Stimulated activated CD8-positive, alpha-beta memory T cell treated with anti-CD3 and anti-CD28 coated beads, Interleukin-7, amount 100 ng/mL, for 24 hours (primary cell): ENCODE measurements around the gene KLF13.

ENCODE experiments used
- DNase-seq: peaks from one replicate; pipeline ENCODE4 v3.0.0-alpha.2; 2020; ENCODE audit warnings: low read depth

KLF13 gene

GRCh38 chr15:31300208-31300661, 26.4 kb upstream of the KLF13 start:
- DNase-seq: no peak

GRCh38 chr15:31300981-31301672, 25.5 kb upstream of the KLF13 start:
- no peak for DNase-seq

DNA sequence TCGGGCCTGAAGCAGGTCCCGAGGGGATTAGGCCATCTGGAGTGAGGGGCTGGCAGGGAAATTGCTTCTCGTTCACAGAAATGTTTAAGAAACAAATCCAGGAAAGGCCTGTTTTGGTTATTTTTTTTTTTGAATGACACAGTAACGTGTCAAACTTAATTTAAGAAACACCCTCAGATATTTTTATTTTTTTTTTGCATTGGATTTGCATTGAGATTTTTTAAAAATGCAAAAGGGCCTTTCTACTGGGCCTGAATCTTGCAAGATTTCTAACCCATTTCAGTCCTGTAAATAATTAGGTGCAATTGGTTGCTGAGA, 25.0 kb upstream of the KLF13 start:
- no peak for DNase-seq

DNA sequence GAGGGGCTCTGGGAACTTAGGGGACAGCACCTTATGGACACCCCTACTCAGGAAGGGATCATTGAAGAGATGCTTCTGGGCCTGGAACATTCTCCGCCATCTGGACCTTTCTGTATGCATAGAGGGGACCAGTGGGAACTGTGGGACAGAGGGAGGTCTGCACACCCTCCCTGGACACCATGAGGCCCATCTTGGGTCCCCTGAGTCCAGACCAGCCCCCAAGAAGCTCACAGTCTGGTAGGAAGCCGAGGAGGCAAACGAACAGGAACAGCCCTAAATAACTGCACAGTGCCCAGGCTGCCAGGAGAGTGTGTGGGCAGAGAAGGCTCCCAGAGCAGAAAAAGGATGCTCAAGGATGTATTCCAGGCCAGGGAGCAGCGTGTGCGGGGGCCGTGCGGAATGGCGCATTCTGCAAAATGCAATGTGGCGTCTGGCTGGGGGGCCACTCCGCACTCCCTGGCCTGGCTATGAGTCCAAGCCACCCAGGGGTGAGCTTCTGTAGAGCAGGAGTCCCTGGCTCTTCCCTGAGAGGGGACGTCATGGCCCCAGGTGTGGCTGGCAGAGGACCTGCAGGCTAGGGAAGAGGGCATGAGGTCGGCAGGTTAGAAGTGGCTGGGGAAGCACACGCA, 24.5 kb upstream of the KLF13 start:
- no peak for DNase-seq

GRCh38 chr15:31302778-31303725, 23.6 kb upstream of the KLF13 start:
- DNase-seq: no peak

DNA sequence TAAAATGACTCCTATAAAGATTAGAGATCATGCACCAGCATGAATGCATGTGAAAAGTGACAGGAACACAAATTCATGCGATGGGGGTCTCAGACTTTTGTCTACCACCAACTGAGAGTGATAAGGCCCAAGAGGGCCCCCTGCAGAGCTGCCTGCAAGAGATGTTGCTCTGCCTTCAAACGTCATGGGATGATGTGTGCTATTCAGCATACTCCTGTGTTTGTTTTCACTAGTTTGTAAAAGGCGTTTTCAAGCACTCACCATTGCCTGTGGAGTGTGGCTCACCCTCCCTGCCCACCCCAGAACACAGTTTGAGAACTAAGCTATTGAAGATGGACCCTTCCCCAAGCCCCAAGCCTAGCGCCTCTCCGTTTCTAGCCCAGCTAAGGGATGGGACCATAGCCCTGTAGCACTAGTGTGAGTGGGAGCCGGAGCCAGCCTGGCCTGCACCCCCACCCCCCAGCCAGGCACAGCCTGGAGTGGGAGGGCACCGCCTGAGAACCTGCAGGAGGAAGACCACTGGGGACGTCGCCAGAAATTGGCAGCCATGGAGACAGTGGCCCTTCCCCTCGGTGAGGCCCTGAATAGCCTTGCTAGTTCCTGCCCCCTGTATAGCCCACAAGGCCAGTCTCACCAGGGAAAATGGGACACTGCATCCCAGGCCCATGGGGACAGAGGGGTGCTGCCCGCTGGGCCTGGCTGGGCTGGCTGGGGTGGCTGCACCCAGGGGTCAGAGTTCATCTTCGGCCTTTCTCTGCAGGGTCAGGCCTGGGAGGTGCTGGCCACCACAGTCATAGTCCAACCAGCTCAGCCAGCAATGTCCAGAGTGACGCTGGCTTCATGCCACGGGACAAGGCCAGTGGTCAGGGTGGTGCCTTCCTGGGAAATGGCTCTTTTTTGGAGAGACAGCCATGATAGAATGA, 22.6 kb upstream of the KLF13 start:
- no peak for DNase-seq

- DNase-seq: no peak
Measured at GRCh38 chr15:31304751-31305365, 21.8 kb upstream of the KLF13 start.

- DNase-seq: no peak
Measured at GRCh38 chr15:31305375-31305774, 21.3 kb upstream of the KLF13 start.

- no peak for DNase-seq
Measured at GRCh38 chr15:31305796-31306425, 20.7 kb upstream of the KLF13 start.

DNA sequence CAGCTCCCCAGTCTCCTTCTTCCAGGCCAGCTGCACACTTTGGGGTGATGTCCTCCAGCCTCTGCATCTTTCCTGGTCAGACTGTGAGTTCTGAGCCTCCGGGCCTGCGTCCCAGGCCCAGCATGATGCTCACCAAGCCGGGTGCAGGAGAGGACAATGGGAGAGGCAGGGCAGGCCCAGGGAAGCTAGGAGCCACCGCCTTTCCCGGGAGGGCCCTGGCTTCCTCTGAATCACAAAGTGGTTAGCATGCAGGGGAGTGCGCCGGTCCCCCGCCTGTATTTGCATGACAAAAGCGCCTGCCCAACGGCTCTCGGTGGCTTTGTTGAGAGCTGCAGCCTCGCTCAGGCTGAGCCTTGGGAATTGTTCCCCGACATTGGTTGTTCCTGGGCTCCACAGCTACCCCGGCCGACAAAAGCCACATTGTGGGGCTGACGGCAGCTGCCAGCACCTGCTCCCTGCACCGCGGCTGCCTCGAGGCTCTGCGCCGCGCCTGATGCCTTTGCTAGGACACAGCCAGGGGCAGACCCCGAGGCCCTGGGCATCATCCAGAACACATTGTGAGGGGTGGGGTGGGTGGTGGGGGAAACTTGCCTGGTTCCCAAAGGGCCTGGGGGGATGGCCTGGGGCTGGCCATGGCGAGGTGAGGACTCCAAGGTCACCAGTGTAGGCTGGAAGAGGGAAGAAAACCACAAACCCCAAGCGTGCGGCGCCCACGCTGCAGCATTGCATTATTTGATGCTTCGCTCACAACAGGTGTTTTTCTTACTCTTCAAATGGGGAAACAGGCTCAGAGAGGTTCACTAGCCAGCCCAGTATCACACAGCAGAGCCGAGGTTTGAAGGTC, 20.0 kb upstream of the KLF13 start:
- DNase-seq: no peak

GRCh38 chr15:31307270-31308184, 19.1 kb upstream of the KLF13 start:
- no peak for DNase-seq

- DNase-seq: no peak
Measured at GRCh38 chr15:31308185-31308639, 18.4 kb upstream of the KLF13 start.

DNA sequence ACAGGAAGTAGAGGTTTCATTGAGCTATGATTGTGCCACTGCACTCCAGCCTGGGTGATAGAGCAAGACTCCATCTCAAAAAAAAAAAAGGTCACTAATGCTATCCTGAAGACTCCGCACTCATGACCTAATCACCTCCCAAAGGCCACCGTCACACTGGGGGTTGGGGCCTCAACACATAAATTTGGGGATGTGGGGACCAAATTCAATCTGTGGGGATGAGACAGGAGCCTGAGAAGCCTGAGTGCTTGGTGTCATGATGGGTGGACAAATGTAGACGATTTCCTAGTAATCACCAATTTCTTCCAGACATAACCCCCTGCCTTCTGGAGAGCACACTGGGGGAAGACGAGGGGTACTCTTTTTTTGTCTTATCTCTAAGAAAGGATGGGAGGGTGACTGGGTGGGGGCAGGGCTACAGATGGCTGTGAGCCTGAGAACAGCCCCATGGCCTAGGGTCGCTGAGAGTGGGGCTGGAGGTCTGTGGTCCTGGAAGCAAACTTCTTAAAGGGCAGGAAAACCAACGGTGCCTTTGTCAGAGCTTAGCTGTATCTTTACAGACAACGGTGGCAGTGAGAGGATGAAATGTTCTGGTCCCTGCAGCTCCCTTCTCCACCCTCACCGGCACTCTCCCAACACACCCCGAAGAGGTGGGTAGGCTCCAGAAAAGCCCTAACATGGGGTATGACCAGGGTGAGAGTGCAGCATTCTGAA, 16.6 kb upstream of the KLF13 start:
- DNase-seq: no peak

GRCh38 chr15:31311735-31312619, 14.7 kb upstream of the KLF13 start:
- DNase-seq: no peak

GRCh38 chr15:31313223-31313622, 13.4 kb upstream of the KLF13 start:
- DNase-seq: no peak

GRCh38 chr15:31314380-31314779, 12.3 kb upstream of the KLF13 start:
- no peak for DNase-seq
